OCI-LY3 (cell line): ENCODE measurements around the gene CIITA.

Experiments
- H2AFZ ChIP-seq: fragments of 200-600, 300-600 bp; shearing (Covaris generic); 2 replicates; pipeline ENCODE4 v1.6.0; 2014; ENCODE audit warnings: antibody characterized with exemption, low read depth, low read length
- H3K27ac ChIP-seq: fragments of 200-600, 300-600 bp; sonication (generic); 2 replicates; pipeline ENCODE4 v1.5.1; 2014; ENCODE audit warnings: mild to moderate bottlenecking, low read length, moderate library complexity, mixed read lengths
- H3K27me3 ChIP-seq: fragments of 200-600, 300-600 bp; sonication (generic); 2 replicates; pipeline ENCODE4 v1.6.1; 2014; ENCODE audit warnings: low read depth, low read length, mixed read lengths
- H3K36me3 ChIP-seq: fragments of 200-600, 300-600 bp; sonication (generic); replicated peaks from 2 replicates; pipeline ENCODE3; 2014; ENCODE audit warnings: low read depth, low read length, mixed read lengths
- H3K4me1 ChIP-seq: fragments of 300-600, 200-600 bp; sonication (generic); 2 replicates; pipeline ENCODE4 v1.6.1; 2014; ENCODE audit warnings: low read length, mixed read lengths
- H3K4me2 ChIP-seq: fragments of 200-600, 300-600 bp; sonication (generic); 2 replicates; pipeline ENCODE4 v1.6.1; 2014; ENCODE audit warnings: low read length, mixed read lengths
- H3K4me3 ChIP-seq: fragments of 300-600, 200-600 bp; sonication (generic); 2 replicates; pipeline ENCODE4 v1.5.1; 2014; ENCODE audit warnings: antibody characterized with exemption, mild to moderate bottlenecking, low read length, moderate library complexity
- H3K79me2 ChIP-seq: fragments of 300-600, 200-600 bp; shearing (Covaris generic); 2 replicates; pipeline ENCODE4 v1.6.1; 2014; ENCODE audit warnings: mild to moderate bottlenecking, low read length, mixed read lengths
- H3K9ac ChIP-seq: fragments of 300-600, 200-600 bp; shearing (Covaris generic); 2 replicates; pipeline ENCODE4 v1.6.0; 2014; ENCODE audit warnings: mild to moderate bottlenecking, low read length, moderate library complexity
- H3K9me3 ChIP-seq: fragments of 200-600, 300-600 bp; shearing (Covaris generic); 2 replicates; pipeline ENCODE4 v1.6.1; 2014; ENCODE audit warnings: low read length, mixed read lengths; ENCODE audit not compliant: insufficient read depth
- H4K20me1 ChIP-seq: fragments of 200-600, 300-600 bp; sonication (generic); 2 replicates; pipeline ENCODE4 v1.6.1; 2016; ENCODE audit warnings: low read length, mixed read lengths; ENCODE audit not compliant: insufficient read depth
- CTCF ChIP-seq: fragments of 200-600, 300-600 bp; sonication (generic); IDR thresholded peaks from 2 replicates; pipeline ENCODE4 v1.5.1; 2014; ENCODE audit warnings: antibody characterized with exemption, low read length, low read depth
- EZH2phosphoT487 ChIP-seq: fragments of 200-600 bp; shearing (Covaris generic); IDR thresholded peaks from 2 replicates; pipeline ENCODE4 v1.6.1; 2018; ENCODE audit warnings: antibody characterized with exemption, mixed run types, low read depth

Gene CIITA

DNA sequence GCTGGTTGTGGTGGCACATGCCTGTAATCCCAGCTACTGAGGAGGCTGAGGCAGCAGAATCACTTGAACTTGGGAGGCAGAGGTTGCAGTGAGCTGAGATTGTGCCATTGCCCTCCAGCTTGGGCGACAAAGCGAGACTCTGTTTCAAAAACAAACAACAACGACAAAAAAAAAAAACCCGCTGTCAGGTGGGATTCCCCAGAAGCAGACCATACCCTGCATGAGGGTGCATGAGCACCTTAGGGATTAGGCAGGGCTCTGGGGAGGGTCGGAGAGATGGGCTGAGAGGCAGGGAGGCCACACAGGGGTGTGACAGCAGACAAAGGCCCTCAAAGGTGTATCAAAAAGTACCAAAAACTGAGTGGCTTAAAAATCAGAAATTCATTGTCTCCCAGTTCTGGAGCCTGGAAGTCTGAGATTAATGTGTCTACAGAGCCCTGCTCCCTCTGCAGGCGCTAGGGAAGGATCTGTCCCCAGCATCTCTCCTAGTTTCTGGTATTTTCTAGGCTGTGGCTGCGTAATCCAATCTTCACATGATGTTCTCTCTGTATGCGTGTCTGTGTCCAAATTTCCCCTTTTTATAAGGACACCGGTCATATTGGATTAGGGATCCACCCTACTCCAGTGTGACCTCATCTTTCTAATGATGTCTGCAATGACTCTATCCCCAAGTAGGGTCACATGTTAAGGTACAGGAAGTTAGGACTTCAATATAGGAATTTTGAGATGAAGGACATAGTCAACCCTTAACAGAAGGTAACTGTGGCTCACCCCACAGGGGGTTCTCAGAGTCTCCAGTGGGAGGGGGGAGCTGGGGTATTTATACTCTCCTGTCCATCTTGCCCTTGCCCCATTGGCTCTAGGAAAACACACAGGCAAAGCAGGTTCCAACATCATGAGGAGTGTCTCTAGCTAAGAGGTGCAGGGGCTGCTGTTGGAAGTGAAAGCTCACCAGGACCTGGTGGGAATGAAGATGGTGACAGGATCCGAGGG, 44.8 kb upstream of the CIITA start:
- Histone ChIP-seq H3K4me1 (peaks cover 57% of the 10 kb centered on the region), H2AFZ (no peak overlapping the region; the same call in 1 of the 2 replicates), H3K9ac (no peak overlapping the region), H3K4me3 (no peak overlapping the region), H3K9me3 (0 out of 2 replicates have a peak, but pooled peaks cover 5% of the 10 kb centered on the region), H3K79me2 (no peaks in the 10 kb centered on the region), H3K27me3 (no peaks in the 10 kb centered on the region; the same call in 1 of the 2 replicates), H4K20me1 (no peaks in the 10 kb centered on the region), H3K4me2 (peak overlapping the region; percentile 34), H3K27ac (no peak overlapping the region), H3K36me3 (peaks cover 7% of the 10 kb centered on the region)
- TF ChIP-seq EZH2phosphoT487, result no peak
- no peak for TF ChIP-seq CTCF

DNA sequence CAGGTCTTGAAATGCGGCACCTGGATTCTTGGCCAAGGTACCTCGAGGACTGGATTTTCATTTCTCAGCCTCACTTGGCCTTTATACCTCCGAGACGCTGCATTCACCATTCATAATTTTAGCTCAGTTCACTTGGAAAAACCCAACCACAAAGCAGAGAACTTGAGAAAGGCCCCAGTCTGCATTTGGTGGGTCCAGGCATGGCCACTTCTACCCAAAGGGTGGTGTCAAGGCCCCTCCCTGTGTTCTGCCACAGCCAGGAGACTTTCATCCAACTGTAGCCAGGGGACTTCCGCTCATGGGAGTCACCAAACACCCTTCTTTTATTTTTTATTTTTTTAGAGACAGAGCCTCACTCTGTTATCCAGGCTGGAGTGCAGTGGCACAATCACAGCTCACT, 43.7 kb upstream of the CIITA start:
- H3K9ac ChIP-seq, result no peak overlapping the region
- H3K36me3 ChIP-seq, result peaks cover 7% of the 10 kb centered on the region
- no peak overlapping the region for H3K27ac ChIP-seq
- no peak overlapping the region for H3K4me3 ChIP-seq
- H3K4me1 ChIP-seq, result peaks cover 57% of the 10 kb centered on the region
- peak overlapping the region; percentile 34 for H3K4me2 ChIP-seq
- peak overlapping the region; percentile 49; the same call in 1 of the 2 replicates for H2AFZ ChIP-seq
- no peaks in the 10 kb centered on the region for H3K79me2 ChIP-seq
- H3K9me3 ChIP-seq, result 0 out of 2 replicates have a peak, but pooled peaks cover 5% of the 10 kb centered on the region
- TF ChIP-seq EZH2phosphoT487, result no peak
- TF ChIP-seq CTCF, result no peak
- H4K20me1 ChIP-seq, result no peaks in the 10 kb centered on the region
- no peaks in the 10 kb centered on the region; the same call in 1 of the 2 replicates for H3K27me3 ChIP-seq

GRCh38 chr16:10834130-10834529, 42.9 kb upstream of the CIITA start:
- TF ChIP-seq CTCF, result no peak
- no peak for TF ChIP-seq EZH2phosphoT487
- Histone ChIP-seq H4K20me1 (no peaks in the 10 kb centered on the region), H3K4me2 (no peak overlapping the region), H2AFZ (no peak overlapping the region), H3K27me3 (no peaks in the 10 kb centered on the region; the same call in 1 of the 2 replicates), H3K4me3 (no peak overlapping the region), H3K4me1 (peaks cover 57% of the 10 kb centered on the region), H3K9ac (no peak overlapping the region), H3K79me2 (no peaks in the 10 kb centered on the region), H3K9me3 (0 out of 2 replicates have a peak, but pooled peaks cover 5% of the 10 kb centered on the region), H3K27ac (no peak overlapping the region), H3K36me3 (peaks cover 7% of the 10 kb centered on the region)

GRCh38 chr16:10834766-10835165, 42.2 kb upstream of the CIITA start:
- Histone ChIP-seq H3K4me2 (peak overlapping the region; percentile 49), H3K4me3 (no peak overlapping the region)

More at GRCh38 chr16:10834766-10835165, 42.2 kb upstream of the CIITA start:
- no peak overlapping the region for H2AFZ ChIP-seq
- H3K79me2 ChIP-seq, result no peaks in the 10 kb centered on the region
- H3K4me1 ChIP-seq, result peaks cover 57% of the 10 kb centered on the region
- peak overlapping the region; percentile 28; the same call in 1 of the 2 replicates for H3K9ac ChIP-seq
- peak overlapping the region; percentile 45 for H3K27ac ChIP-seq
- H3K36me3 ChIP-seq, result peaks cover 7% of the 10 kb centered on the region
- TF ChIP-seq CTCF (no peak), EZH2phosphoT487 (no peak)
- no peaks in the 10 kb centered on the region for H4K20me1 ChIP-seq
- H3K27me3 ChIP-seq, result no peaks in the 10 kb centered on the region; the same call in 1 of the 2 replicates
- 0 out of 2 replicates have a peak, but pooled peaks cover 5% of the 10 kb centered on the region for H3K9me3 ChIP-seq
